ENCODE data around the gene LRRC7. TPM values are rescaled to one million over a fixed set of nuclear protein-coding genes. Genes with fewer than 3 reads are reported as not detected.

Gene LRRC7
- polyA plus RNA-seq, 1 of the 3 experiments (the other 2 are of a cell fraction) = 0.02 TPM

- TF ChIP-seq, protein P1, sequence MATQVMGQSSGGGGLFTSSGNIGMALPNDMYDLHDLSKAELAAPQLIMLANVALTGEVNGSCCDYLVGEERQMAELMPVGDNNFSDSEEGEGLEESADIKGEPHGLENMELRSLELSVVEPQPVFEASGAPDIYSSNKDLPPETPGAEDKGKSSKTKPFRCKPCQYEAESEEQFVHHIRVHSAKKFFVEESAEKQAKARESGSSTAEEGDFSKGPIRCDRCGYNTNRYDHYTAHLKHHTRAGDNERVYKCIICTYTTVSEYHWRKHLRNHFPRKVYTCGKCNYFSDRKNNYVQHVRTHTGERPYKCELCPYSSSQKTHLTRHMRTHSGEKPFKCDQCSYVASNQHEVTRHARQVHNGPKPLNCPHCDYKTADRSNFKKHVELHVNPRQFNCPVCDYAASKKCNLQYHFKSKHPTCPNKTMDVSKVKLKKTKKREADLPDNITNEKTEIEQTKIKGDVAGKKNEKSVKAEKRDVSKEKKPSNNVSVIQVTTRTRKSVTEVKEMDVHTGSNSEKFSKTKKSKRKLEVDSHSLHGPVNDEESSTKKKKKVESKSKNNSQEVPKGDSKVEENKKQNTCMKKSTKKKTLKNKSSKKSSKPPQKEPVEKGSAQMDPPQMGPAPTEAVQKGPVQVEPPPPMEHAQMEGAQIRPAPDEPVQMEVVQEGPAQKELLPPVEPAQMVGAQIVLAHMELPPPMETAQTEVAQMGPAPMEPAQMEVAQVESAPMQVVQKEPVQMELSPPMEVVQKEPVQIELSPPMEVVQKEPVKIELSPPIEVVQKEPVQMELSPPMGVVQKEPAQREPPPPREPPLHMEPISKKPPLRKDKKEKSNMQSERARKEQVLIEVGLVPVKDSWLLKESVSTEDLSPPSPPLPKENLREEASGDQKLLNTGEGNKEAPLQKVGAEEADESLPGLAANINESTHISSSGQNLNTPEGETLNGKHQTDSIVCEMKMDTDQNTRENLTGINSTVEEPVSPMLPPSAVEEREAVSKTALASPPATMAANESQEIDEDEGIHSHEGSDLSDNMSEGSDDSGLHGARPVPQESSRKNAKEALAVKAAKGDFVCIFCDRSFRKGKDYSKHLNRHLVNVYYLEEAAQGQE (IDR thresholded peaks at IDR 0.05; ENCODE audit: low read depth, low read length) = no peak
- no peak for TF ChIP-seq CHD2 (IDR thresholded peaks at IDR 0.05; ENCODE audit: low read length, partially characterized antibody)
- TF ChIP-seq RFX5 (IDR thresholded peaks at IDR 0.05; ENCODE audit: low read length) = no peak
- no peak for TF ChIP-seq ELF1 (IDR thresholded peaks at IDR 0.05)
Measured at GRCh38 chr1:70048336-70049094, 480.8 kb downstream of the LRRC7 start (continued).

DNA sequence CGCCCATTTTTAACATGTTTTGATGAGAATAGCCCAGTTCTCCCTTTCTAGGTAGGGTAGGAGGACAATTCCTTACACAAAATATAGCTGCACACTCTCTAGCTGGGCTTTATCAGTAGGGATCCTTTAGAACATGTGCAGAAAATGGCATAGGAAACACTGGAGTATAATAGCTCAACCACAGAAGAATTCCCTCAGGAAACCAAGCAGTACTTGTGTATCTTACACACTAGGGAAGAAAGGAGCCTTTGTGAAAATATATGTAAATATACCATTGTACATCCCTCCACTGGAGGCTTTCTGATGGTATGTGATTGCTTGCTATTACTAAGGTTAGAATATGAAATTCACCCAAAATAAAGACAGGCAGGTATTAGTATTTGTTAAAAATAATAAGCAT is 484.2 kb downstream of the LRRC7 start:
- no peaks in the 10 kb centered on the region for H3K36me3 ChIP-seq (replicated peaks in 1 of 2; ENCODE audit: control insufficient read depth in 1 of 2, insufficient read depth in 2 of 2, low read length in 1 of 2)
- TF ChIP-seq, protein P2, sequence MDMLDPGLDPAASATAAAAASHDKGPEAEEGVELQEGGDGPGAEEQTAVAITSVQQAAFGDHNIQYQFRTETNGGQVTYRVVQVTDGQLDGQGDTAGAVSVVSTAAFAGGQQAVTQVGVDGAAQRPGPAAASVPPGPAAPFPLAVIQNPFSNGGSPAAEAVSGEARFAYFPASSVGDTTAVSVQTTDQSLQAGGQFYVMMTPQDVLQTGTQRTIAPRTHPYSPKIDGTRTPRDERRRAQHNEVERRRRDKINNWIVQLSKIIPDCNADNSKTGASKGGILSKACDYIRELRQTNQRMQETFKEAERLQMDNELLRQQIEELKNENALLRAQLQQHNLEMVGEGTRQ (IDR thresholded peaks at IDR 0.05; ENCODE audit: borderline replicate concordance, low read depth, low read length) = no peak
- TF ChIP-seq CHD2 (IDR thresholded peaks at IDR 0.05; ENCODE audit: low read length, partially characterized antibody) = no peak
- no peak for TF ChIP-seq RAD21 (IDR thresholded peaks at IDR 0.05; ENCODE audit: low read length)
- TF ChIP-seq, protein P3, sequence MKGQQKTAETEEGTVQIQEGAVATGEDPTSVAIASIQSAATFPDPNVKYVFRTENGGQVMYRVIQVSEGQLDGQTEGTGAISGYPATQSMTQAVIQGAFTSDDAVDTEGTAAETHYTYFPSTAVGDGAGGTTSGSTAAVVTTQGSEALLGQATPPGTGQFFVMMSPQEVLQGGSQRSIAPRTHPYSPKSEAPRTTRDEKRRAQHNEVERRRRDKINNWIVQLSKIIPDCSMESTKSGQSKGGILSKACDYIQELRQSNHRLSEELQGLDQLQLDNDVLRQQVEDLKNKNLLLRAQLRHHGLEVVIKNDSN (IDR thresholded peaks at IDR 0.05; ENCODE audit: borderline replicate concordance, low read depth) = no peak
- H3K9me2 ChIP-seq = no peaks in the 10 kb centered on the region
- no peak for DNase-seq
- no peaks in the 10 kb centered on the region for H4K20me1 ChIP-seq (ENCODE audit: insufficient read depth)
- H3K4me1 ChIP-seq (ENCODE audit: control insufficient read depth in 1 of 2, insufficient read depth in 2 of 2, low read depth in 1 of 2, low read length in 1 of 2) = no peaks in the 10 kb centered on the region
- no peaks in the 10 kb centered on the region for H3K9me3 ChIP-seq
- H3F3A ChIP-seq (replicated peaks; ENCODE audit: insufficient read depth) = peaks cover 3% of the 10 kb centered on the region
- H3K27me3 ChIP-seq (ENCODE audit: insufficient read depth) = no peaks in the 10 kb centered on the region
- no peak overlapping the region for H3K9ac ChIP-seq
- H3K27ac ChIP-seq (ENCODE audit: low read depth in 2 of 2, low read length in 1 of 2) = no peak overlapping the region
- 38% methylated on average over 1 of the region's 1 CpG for WGBS (ENCODE audit: low lambda C conversion rate)
- ChIA-PET CTCF (no interaction called here), POLR2A (no interaction called here)
- H3K4me2 ChIP-seq = no peak overlapping the region
- H3K79me2 ChIP-seq (ENCODE audit: insufficient read depth) = no peaks in the 10 kb centered on the region
- no peak overlapping the region for H2AFZ ChIP-seq (ENCODE audit: low read depth)
- no peak overlapping the region for H3K4me3 ChIP-seq (ENCODE audit: low read depth in 2 of 2, low read length in 1 of 2)

DNA sequence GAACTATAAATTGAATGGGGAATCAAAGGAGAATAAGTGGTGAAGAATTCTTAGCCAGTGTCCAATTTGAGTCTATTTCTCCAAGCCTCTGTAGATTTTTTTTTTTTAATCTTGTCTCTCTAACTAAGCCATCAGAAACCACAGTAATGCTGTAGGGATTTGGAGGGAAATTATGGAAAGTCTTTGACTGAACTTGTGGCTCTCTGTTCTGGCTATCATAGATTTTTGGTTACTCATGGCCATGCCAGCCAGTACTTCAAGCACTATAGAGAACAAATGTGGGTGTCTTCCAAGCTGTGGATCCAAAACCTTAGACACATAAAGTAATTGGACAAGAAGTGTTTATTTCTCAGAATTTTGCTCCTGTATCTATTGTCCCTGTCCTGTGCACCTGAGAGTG is 489.8 kb downstream of the LRRC7 start:
- CTCF ChIA-PET = no interaction called here
- Histone ChIP-seq H3K4me1 (ENCODE audit: control insufficient read depth in 1 of 2, insufficient read depth in 2 of 2, low read depth in 1 of 2, low read length in 1 of 2) (no peaks in the 10 kb centered on the region), H2AFZ (ENCODE audit: low read depth) (no peak overlapping the region), H3K9ac (no peak overlapping the region), H3K27ac (ENCODE audit: low read depth in 2 of 2, low read length in 1 of 2) (no peak overlapping the region), H3K27me3 (ENCODE audit: insufficient read depth) (no peaks in the 10 kb centered on the region), H3K4me3 (ENCODE audit: low read depth in 2 of 2, low read length in 1 of 2) (no peak overlapping the region), H3K4me2 (no peak overlapping the region), H3K9me2 (no peaks in the 10 kb centered on the region), H4K20me1 (ENCODE audit: insufficient read depth) (no peaks in the 10 kb centered on the region), H3K36me3 (replicated peaks in 1 of 2; ENCODE audit: control insufficient read depth in 1 of 2, insufficient read depth in 2 of 2, low read length in 1 of 2) (no peaks in the 10 kb centered on the region), H3F3A (replicated peaks; ENCODE audit: insufficient read depth) (no peaks in the 10 kb centered on the region), H3K9me3 (no peaks in the 10 kb centered on the region), H3K79me2 (ENCODE audit: insufficient read depth) (no peaks in the 10 kb centered on the region)
- no peak for DNase-seq
- POLR2A ChIA-PET = no interaction called here
- TF ChIP-seq SMC3 (IDR thresholded peaks at IDR 0.05; ENCODE audit: low read depth, low read length) = no peak
- no peak for TF ChIP-seq ZBTB33 (IDR thresholded peaks at IDR 0.05; ENCODE audit: borderline replicate concordance, low read depth)
- no peak for TF ChIP-seq JUND (IDR thresholded peaks at IDR 0.05)
- no peak for TF ChIP-seq EP300 (IDR thresholded peaks at IDR 0.05; ENCODE audit: borderline replicate concordance in 1 of 2, low read depth in 1 of 2, low read length in 1 of 2)
- TF ChIP-seq MXI1 (IDR thresholded peaks at IDR 0.05; ENCODE audit: low read depth, low read length) = no peak
- TF ChIP-seq YY1 (IDR thresholded peaks at IDR 0.05; ENCODE audit: low read depth) = no peak
- no peak for TF ChIP-seq RAD21 (IDR thresholded peaks at IDR 0.05; ENCODE audit: low read length)
- TF ChIP-seq, protein P1 (IDR thresholded peaks at IDR 0.05; ENCODE audit: low read depth, low read length) = no peak

Measured in SK-N-SH (cell line).